Measurements from ENCODE around the gene SLC24A3. TPM values are rescaled to one million over a fixed set of nuclear protein-coding genes. Genes with fewer than 3 reads are reported as not detected.

The SLC24A3 gene
- total RNA-seq, 2 donors from 2014 or later: not detected

DNA sequence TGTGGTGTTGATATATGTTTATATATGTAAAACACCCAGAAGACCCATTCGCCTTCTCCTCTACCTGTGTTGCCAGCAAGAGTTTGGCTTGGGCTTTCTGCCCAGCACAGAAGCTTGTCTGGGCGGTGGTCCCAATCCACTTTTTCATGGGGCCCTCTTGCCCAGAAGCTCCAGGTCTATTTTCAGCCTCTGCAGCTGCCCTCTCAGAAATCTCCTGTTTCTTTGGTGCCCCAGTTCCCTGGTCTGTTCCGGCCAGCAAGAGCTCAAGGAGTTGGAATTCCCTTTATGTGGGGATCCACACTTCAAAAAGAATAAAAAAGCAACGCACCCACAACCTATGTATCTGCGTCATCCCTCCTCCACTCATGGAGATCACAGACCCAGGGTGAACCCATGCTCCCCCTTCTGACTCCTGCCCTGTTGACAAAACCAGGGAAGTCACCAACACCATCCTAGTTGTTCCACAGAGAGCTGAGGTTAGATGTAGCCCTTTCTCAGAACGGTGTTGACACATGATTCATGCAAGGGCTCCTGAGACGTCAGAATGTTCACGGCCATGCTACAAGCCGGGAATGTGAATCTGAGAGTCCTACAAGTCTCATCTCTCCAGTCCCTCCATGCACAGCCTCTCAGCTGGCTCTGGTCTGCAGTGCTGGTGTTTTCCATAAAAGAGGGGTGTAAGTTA lies 388.8 kb downstream of the SLC24A3 start:
- H3K36me3 Mint-ChIP-seq (ENCODE audit: low read depth): no peaks in the 10 kb centered on the region
- H3K4me1 Mint-ChIP-seq: no peaks in the 10 kb centered on the region
- ATAC-seq (replicated peaks): no peak
- H3K27ac Mint-ChIP-seq: no peak overlapping the region
- no peak overlapping the region for H3K4me3 Mint-ChIP-seq
- peaks cover 5% of the 10 kb centered on the region for H3K27me3 Mint-ChIP-seq
- H3K9me3 Mint-ChIP-seq: no peaks in the 10 kb centered on the region

DNA sequence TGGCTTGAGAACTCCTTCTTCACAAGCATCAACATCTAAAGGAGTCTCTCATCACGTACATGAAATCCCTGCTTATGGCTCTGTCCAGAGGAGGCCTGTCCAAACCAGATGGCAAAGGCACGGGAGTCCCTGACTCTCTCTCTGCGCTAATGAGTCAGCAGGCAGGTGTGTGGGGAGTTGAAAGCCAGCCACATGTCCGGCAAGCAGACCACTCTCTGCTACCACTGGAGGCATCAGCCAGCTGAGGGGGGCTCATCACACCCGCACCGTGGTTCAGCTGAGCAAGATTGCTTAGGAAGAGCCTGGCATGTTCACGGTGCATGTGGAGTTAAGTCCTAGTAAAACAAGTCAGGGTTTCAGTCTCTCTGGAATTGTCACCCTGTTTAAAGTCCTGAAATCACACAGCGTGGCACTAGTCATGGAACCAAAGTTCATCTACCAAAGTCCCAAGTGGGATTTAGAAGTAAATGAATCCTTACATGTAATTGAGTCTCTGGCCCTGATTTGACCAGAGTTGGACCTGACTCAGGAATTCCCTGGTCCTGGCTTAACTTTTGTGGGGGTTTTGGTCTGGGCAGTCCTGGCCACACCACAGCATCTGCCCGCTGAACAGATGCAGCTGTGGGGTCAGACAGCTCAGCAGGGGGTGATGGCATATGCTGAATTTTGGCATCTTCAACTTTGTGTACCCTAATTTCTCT lies 390.4 kb downstream of the SLC24A3 start:
- H3K9me3 Mint-ChIP-seq: no peaks in the 10 kb centered on the region
- peaks cover 9% of the 10 kb centered on the region for H3K27me3 Mint-ChIP-seq
- no peak overlapping the region for H3K4me3 Mint-ChIP-seq
- H3K36me3 Mint-ChIP-seq (ENCODE audit: low read depth): no peaks in the 10 kb centered on the region
- no peaks in the 10 kb centered on the region for H3K4me1 Mint-ChIP-seq
- H3K27ac Mint-ChIP-seq: no peak overlapping the region
- ATAC-seq (replicated peaks): no peak

- H3K27ac Mint-ChIP-seq: no peak overlapping the region
- H3K27me3 Mint-ChIP-seq: peaks cover 9% of the 10 kb centered on the region
- no peaks in the 10 kb centered on the region for H3K36me3 Mint-ChIP-seq (ENCODE audit: low read depth)
- H3K4me1 Mint-ChIP-seq: no peaks in the 10 kb centered on the region
- no peaks in the 10 kb centered on the region for H3K9me3 Mint-ChIP-seq
- H3K4me3 Mint-ChIP-seq: no peak overlapping the region
- no peak for ATAC-seq (replicated peaks)
These were observed 390.9 kb downstream of the SLC24A3 start for GRCh38 chr20:19603376-19603750.

DNA sequence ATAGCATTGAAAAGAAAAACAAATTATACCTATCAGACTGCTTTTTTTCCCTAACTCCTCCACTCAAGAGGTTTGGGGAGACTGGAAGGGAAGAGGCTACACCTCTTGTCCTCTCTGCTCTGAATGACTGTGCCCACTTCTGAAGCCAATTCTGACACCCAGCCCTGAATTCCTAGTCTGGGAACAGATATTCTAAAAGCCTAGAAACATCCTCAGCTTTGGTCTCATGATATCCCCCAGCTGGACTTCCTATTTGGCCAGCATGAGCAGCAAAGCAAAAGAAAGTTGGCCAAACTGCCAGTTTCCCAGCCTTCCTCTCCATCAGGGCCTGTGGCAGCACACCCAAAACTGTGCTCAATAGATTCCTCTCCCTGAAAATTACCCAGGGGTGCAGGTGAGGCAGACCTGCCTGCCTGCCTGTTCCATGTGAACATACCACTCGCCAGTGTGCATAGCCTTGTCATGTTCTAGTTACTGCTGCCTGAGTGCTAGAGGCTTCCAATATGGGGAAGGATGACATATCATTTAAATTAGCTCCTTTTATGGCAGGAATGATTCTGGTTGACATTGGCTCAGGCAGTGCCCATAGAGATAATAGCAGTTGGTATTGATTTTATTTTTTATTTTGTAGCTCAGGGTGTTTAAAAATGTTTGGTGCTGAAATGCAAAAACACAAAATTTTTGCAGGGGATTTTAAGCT lies 393.5 kb downstream of the SLC24A3 start:
- no peak overlapping the region for H3K4me3 Mint-ChIP-seq
- peaks cover 9% of the 10 kb centered on the region for H3K27me3 Mint-ChIP-seq
- H3K27ac Mint-ChIP-seq: no peak overlapping the region
- no peak for ATAC-seq (replicated peaks)
- H3K4me1 Mint-ChIP-seq: no peaks in the 10 kb centered on the region
- no peaks in the 10 kb centered on the region for H3K36me3 Mint-ChIP-seq (ENCODE audit: low read depth)
- no peaks in the 10 kb centered on the region for H3K9me3 Mint-ChIP-seq

- ATAC-seq (replicated peaks): no peak
- no peak overlapping the region for H3K27ac Mint-ChIP-seq
- no peaks in the 10 kb centered on the region for H3K9me3 Mint-ChIP-seq
- H3K27me3 Mint-ChIP-seq: peaks cover 17% of the 10 kb centered on the region
- no peak overlapping the region for H3K4me3 Mint-ChIP-seq
- no peaks in the 10 kb centered on the region for H3K4me1 Mint-ChIP-seq
- no peaks in the 10 kb centered on the region for H3K36me3 Mint-ChIP-seq (ENCODE audit: low read depth)
These were observed 397.3 kb downstream of the SLC24A3 start for GRCh38 chr20:19609642-19610223.

DNA sequence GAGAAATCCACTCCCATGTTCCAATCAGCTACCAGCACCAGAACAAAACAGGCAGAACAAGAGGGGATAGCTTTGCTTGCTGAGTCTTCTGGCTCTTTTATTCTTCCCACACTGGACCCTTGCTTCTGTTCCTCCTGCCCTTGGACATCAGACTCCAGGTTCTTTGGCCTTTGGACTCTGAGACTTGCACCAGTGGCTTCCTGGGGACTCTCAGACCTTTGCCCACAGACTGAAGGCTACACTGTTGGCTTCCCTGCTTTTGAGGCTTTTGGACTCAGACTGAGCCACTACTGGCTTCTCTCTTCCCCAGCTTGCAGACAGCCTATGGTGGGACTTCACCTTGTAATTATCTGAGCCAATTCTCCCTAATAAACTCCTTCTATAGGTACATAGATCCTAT lies 403.2 kb downstream of the SLC24A3 start:
- Mint-ChIP-seq H3K27ac (no peak overlapping the region), H3K27me3 (peaks cover 29% of the 10 kb centered on the region), H3K4me1 (no peaks in the 10 kb centered on the region), H3K4me3 (no peak overlapping the region), H3K36me3 (ENCODE audit: low read depth) (no peaks in the 10 kb centered on the region), H3K9me3 (no peaks in the 10 kb centered on the region)
- ATAC-seq (replicated peaks): no peak

DNA sequence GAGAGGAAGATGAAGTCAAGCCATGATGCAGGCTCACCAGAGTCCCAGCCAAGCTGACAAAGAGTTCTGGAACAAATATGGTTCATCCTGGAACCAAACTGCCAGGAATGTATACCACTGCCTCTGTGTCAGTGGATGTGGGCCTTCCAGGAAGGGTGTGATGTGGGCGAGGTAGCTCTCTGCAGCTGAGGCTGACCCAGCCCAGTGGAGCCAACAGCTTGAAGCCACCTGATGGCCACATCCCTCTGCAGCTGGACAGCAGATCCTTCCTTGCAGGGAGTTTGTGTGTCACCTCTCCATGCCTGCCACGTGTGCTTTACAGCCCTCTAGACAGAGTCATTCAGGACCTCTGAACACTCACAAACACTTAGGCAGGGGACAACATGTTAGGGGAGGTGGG lies 403.6 kb downstream of the SLC24A3 start:
- H3K9me3 Mint-ChIP-seq: no peaks in the 10 kb centered on the region
- no peaks in the 10 kb centered on the region for H3K36me3 Mint-ChIP-seq (ENCODE audit: low read depth)
- H3K27ac Mint-ChIP-seq: no peak overlapping the region
- no peak overlapping the region for H3K4me3 Mint-ChIP-seq
- H3K27me3 Mint-ChIP-seq: peaks cover 29% of the 10 kb centered on the region
- H3K4me1 Mint-ChIP-seq: no peaks in the 10 kb centered on the region
- ATAC-seq (replicated peaks): no peak

DNA sequence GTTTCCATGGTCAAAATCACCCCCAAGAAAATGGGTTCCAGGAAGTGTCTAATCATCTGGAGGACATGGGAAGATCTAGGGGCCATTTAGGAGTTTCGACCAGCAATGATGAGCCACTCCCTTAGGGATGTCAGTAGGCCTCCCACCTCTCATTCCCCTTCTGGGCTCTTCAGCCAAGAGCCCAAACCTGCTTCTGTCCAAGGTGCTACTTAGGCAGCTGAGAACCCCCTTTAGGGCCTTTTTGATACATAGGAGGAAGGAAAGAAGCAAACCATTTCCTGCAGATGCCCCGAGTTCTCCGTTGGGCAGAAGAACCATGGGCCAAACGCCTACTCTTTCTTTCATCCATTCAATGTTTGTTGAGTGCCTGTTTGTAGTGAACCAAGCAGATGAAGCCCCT lies 404.2 kb downstream of the SLC24A3 start:
- no peaks in the 10 kb centered on the region for H3K36me3 Mint-ChIP-seq (ENCODE audit: low read depth)
- no peak overlapping the region for H3K4me3 Mint-ChIP-seq
- no peak overlapping the region for H3K27ac Mint-ChIP-seq
- ATAC-seq (replicated peaks): no peak
- H3K4me1 Mint-ChIP-seq: no peaks in the 10 kb centered on the region
- H3K27me3 Mint-ChIP-seq: peaks cover 29% of the 10 kb centered on the region
- H3K9me3 Mint-ChIP-seq: no peaks in the 10 kb centered on the region

- Mint-ChIP-seq H3K36me3 (ENCODE audit: low read depth) (no peaks in the 10 kb centered on the region), H3K27me3 (peaks cover 30% of the 10 kb centered on the region), H3K9me3 (no peaks in the 10 kb centered on the region), H3K4me3 (no peak overlapping the region), H3K4me1 (no peaks in the 10 kb centered on the region), H3K27ac (no peak overlapping the region)
- no peak for ATAC-seq (replicated peaks)
These were observed 404.8 kb downstream of the SLC24A3 start for GRCh38 chr20:19617256-19617655.

- no peak for ATAC-seq (replicated peaks)
These were observed 406.3 kb downstream of the SLC24A3 start for GRCh38 chr20:19618711-19619110.

GRCh38 chr20:19619904-19620430 lies 407.5 kb downstream of the SLC24A3 start:
- Mint-ChIP-seq H3K27me3 (peaks cover 22% of the 10 kb centered on the region), H3K36me3 (ENCODE audit: low read depth) (no peaks in the 10 kb centered on the region)
- no peak for ATAC-seq (replicated peaks)

More at GRCh38 chr20:19618711-19619110, 406.3 kb downstream of the SLC24A3 start:
- peaks cover 26% of the 10 kb centered on the region for H3K27me3 Mint-ChIP-seq
- H3K4me3 Mint-ChIP-seq: no peak overlapping the region
- no peaks in the 10 kb centered on the region for H3K36me3 Mint-ChIP-seq (ENCODE audit: low read depth)
- H3K4me1 Mint-ChIP-seq: no peaks in the 10 kb centered on the region
- peaks cover 4% of the 10 kb centered on the region for H3K9me3 Mint-ChIP-seq
- H3K27ac Mint-ChIP-seq: no peak overlapping the region

GRCh38 chr20:19620446-19620845 lies 408.0 kb downstream of the SLC24A3 start:
- Mint-ChIP-seq H3K27me3 (peaks cover 22% of the 10 kb centered on the region), H3K27ac (no peak overlapping the region), H3K36me3 (ENCODE audit: low read depth) (no peaks in the 10 kb centered on the region), H3K9me3 (peaks cover 11% of the 10 kb centered on the region), H3K4me1 (no peaks in the 10 kb centered on the region), H3K4me3 (no peak overlapping the region)
- no peak for ATAC-seq (replicated peaks)

More at GRCh38 chr20:19619904-19620430, 407.5 kb downstream of the SLC24A3 start:
- H3K9me3 Mint-ChIP-seq: peaks cover 11% of the 10 kb centered on the region
- H3K4me1 Mint-ChIP-seq: no peaks in the 10 kb centered on the region
- no peak overlapping the region for H3K4me3 Mint-ChIP-seq
- H3K27ac Mint-ChIP-seq: no peak overlapping the region

DNA sequence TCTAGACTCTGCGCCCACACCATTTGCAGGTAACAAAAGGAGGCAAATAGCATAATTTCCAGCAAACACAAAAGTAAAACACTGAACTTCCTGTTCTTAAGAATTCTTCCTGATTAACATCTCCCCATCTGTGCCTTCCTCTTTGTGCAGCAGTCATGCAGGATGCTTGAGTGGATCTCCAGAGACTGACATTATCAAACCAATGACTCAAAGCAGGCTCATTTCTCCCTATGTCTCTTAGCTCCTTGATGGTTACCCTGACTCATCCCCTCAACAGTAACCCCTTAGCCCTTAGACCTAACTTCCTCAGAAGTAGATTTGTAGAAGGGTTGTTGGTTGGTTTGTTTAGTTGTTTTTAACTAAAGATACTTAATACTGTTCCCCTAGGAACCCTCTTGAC lies 408.6 kb downstream of the SLC24A3 start:
- no peak overlapping the region for H3K4me3 Mint-ChIP-seq
- H3K27ac Mint-ChIP-seq: no peak overlapping the region
- peaks cover 22% of the 10 kb centered on the region for H3K27me3 Mint-ChIP-seq
- no peaks in the 10 kb centered on the region for H3K36me3 Mint-ChIP-seq (ENCODE audit: low read depth)
- no peak for ATAC-seq (replicated peaks)
- H3K9me3 Mint-ChIP-seq: peaks cover 11% of the 10 kb centered on the region
- no peaks in the 10 kb centered on the region for H3K4me1 Mint-ChIP-seq

GRCh38 chr20:19624221-19624965 lies 412.0 kb downstream of the SLC24A3 start:
- Mint-ChIP-seq H3K4me3 (no peak overlapping the region), H3K36me3 (ENCODE audit: low read depth) (no peaks in the 10 kb centered on the region), H3K4me1 (no peaks in the 10 kb centered on the region), H3K9me3 (peaks cover 11% of the 10 kb centered on the region), H3K27ac (no peak overlapping the region), H3K27me3 (peaks cover 12% of the 10 kb centered on the region)
- ATAC-seq (replicated peaks): no peak
